HG02642 (cell line): ENCODE measurements around the gene NELFE.
A peak's percentile ranks its signal among the peaks of the same experiment; 100 is the strongest.
"Not testable (repeated sequence)": the region's sequence is repeated elsewhere in the genome, so short reads cannot be mapped to it uniquely, and the experiment has no call there.

Source experiments
- ATAC-seq: cut with Tn5 transposase; IDR thresholded peaks from one replicate; pipeline ENCODE4 v1.9.1; 2021; ENCODE audit warnings: mild to moderate bottlenecking; ENCODE audit not compliant: unreplicated experiment, poor library complexity

NELFE gene

DNA sequence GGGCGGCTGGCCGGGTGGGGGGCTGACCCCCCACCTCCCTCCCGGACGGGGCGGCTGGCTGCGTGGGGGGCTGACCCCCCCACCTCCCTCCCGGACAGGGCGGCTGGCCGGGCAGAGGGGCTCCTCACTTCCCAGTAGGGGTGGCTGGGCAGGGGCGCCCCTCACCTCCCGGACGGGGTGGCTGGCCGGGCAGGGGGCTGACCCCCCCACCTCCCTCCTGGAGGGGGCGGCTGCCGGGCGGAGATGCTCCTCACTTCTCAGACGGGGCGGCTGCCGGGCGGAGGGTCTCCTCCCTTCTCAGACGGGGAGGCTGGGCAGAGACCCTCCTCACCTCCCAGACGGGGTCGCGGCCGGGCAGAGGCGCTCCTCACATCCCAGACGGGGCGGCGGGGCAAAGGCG lies 17.3 kb upstream of the NELFE start:
- not testable (repeated sequence) for ATAC-seq

DNA sequence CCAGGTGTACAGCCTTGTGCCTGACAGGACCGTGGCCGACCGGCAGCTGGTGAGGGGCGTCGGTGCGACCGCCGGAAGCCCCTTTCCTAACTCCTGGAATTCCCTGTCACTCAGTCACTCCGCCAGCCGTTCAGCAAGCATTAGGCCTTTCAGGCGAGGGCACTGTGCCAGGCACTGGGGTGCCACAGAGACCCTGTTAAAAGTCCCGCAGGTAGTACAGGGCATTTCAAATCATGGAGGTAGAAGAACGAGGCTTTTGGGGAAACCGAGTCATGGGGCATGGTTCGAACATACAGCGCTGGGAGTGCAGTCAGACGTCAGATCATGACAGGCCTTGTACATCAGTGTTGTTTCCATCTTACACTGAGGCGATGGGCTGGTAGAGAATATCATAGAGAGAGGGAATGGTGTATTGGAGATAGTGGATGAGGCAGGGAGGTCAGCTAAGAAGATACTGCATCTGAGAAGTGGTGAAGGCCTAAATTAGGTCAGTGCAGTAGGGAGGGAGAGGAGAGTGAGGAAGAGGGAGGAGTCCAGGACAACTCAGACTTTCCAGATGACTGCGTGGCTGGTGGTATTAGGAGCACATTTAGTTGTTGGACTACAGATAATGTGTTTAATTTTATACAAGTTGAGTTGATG lies 14.1 kb upstream of the NELFE start:
- ATAC-seq = no peak

DNA sequence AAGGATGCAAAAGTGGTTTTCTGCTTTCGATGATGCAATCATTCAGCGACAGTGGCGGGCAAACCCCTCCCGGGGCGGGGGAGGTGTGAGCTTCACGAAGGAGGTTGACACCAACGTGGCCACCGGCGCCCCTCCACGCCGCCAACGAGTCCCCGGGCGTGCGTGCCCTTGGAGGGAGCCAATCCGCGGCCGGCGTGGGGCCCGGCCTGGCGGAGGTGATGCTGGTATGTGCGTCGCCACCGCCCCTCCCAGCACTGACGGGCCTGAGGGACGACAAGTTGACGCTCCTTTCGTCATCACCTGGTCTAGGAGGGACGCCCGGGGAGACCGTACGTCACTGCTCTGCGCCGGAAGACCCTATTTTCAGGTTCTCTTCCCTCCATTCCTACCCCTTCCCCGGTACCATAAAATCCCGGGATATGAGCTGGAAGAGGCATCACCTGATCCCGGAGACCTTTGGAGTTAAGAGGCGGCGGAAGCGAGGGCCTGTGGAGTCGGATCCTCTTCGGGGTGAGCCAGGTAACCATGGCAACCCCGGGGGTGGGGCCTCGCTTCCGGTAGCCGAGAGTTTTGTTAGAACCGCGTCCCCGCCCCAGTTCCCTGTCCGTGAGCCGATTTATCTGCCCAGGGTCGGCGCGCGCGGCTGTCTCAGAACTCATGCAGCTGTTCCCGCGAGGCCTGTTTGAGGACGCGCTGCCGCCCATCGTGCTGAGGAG lies 13.4 kb upstream of the NELFE start, which contains the start of gene DXO:
Gene DXO (minus strand): TSS at position 146 of the 716 bp plus-strand sequence. CDS start 463 bp downstream, outside the sequence.
- ATAC-seq = peak; percentile 90

- no peak for ATAC-seq
Observed at GRCh38 chr6:31971279-31971992, 12.7 kb upstream of the NELFE start.

DNA sequence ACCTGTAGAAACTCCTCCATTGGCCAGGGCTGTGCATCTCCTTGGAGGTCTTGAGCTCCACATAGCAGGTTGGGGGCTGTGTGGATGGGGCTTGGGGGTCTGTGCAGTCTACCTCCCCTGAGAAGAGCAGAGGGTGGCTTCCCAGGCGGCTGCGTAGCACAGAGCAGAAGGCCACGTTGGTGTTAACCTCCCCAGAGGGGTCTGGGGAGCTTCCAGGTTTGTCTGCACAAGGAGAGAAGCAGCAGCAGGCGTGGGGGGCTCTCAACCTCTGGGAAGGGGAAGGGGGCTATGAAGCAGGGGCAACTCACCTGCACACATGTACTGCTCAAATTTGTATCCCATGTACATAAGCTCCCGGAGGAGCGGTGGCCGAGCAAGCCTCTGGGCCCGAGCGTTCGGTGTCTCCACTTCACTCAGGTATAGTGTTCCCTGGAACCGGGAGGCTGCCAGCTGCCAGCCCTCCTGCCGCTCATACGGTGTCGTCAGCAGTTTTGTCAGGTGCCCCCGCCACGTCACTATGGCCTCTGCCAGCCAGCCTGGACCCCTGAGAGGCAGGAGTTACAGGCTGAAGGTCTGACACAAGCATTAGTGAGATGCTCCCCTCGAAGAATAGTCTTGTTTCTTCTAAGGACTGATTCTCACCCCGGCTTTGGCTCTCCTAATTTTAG lies 12.0 kb upstream of the NELFE start:
- no peak for ATAC-seq

DNA sequence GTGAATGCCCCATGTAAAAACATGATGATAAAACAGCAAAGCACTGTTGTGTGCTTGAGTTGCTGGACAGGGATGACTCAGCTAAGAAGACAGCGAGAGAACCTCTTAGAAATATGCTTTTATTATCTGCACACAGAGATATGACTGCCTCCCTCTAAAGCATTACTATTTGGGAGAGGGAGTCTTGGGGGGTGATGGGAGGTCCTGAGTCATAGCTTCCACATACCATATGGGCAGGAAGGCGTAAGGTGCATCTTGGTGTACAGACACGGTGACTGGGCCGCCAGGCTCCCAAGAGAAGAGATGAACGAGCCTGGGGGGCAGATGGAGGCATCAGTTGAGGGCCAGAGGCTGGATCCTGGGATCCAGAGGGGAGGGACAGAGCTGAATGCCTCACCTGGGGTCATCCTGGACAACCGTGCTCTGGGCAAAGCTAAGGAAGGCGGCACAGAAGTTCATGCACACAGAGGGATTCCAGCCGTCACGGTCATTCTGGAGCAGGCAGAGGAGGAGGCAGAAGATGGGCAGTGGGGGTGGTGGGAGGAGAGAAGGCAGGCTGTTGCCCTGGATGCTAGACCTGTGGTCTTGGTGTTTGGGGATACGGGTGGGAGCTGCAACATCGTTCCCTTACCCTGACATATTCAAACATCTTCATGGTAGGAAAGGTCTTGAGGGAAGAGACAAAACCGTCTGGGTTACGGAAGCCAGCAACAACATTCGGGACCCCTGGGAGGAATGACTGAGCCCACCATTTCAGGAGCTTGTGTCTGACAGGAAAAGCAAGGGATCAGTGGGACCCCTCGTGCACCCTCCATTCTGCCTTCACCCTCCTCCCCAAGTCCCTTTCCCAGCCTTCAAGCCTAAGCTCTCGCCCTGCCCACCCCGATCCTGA lies 11.2 kb upstream of the NELFE start:
- ATAC-seq = no peak

DNA sequence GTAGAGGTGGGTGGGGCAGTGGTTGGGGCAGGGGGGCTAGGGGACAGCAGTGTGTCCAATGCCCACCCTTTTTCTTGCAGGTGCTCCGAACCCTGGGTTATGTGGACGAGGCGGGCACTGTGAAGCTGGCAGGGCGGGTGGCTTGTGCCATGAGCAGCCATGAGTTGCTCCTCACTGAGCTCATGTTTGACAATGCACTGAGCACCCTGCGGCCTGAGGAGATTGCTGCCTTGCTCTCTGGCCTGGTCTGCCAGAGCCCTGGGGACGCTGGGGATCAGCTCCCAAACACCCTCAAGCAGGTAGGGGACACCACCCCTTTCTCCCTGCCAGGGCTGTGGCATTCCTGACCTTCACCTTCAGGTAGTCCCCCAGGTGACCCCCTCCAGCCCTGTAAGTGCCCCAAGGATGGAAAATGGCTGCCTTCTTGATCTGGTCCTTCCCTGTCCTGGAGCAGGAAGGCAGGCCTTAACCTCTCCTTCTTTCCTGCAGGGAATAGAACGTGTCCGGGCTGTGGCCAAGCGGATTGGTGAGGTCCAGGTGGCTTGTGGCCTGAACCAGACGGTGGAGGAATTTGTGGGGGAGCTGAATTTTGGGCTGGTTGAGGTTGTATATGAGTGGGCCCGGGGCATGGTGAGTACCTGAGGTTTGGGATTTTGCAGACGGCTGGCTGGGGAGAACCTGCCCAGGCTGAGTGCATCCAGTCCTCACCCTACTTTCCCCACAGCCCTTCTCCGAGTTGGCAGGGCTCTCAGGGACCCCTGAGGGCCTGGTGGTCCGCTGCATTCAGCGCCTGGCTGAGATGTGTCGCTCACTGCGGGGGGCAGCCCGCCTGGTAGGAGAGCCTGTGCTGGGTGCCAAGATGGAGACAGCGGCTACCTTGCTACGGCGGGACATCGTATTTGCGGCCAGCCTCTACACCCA lies 10.3 kb upstream of the NELFE start:
- no peak for ATAC-seq

- no peak for ATAC-seq
Observed at GRCh38 chr6:31968326-31968725, 9.6 kb upstream of the NELFE start.

DNA sequence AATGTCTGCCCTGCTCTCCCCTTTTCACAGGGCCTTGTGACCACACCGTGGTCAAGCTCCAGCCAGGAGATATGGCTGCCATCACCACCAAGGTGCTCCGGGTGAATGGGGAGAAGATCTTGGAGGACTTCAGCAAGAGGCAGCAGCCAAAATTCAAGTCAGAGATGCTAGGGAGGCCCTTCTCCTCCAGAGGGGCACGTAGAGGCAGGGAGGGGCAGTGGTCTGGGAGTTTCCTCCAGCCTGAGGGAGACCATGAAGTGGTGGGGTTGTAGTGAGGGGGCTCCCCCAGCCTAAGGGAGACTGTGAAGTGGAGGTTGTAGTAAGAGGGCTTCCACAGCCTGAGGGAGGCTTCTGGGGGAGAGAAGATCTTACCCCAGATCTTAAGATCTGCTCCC lies 9.2 kb upstream of the NELFE start:
- no peak for ATAC-seq

- no peak for ATAC-seq
Observed at GRCh38 chr6:31966997-31967925, 8.5 kb upstream of the NELFE start.

GRCh38 chr6:31966506-31966905 lies 7.7 kb upstream of the NELFE start:
- no peak for ATAC-seq

GRCh38 chr6:31965700-31966099 lies 6.9 kb upstream of the NELFE start:
- ATAC-seq = no peak

GRCh38 chr6:31963921-31964320 lies 5.2 kb upstream of the NELFE start:
- ATAC-seq = no peak

GRCh38 chr6:31961616-31962015 lies 2.8 kb upstream of the NELFE start:
- ATAC-seq = no peak

DNA sequence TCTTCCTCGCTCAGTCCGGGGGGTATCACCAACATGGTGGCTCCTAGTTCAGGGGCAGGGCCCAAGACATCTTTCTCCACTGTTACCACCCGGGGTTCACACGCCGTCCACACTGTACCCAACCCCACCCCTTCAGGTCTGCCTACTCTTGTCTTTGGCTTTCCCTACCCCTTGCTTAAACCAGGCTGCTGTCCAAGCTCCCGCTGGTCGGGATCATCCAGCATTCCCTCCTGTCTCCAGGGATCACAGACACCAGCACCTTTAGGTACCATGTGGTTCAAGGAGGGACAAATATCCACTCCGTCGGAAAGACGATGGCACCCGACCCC lies 395 bp downstream of the NELFE start:
- peak; percentile 10 for ATAC-seq

DNA sequence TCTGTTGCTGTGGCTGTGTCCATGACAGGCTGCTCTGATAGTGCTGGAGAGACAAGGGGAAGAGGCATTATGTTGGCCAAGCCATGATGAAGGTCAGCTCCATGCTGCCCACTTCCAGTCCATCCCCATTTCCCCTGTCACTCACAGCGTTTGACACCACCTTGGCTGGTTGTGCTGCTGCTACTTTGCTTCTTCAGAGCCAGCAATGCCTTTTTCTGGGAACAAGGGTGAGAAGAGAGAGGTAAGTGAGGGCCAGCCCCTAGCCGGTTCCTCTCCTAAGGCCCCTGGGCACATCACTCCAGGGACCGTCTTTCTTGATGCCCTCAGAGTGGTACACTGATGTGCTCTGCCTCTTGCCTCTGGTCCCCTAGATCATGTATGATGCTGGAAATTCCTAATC lies 2.0 kb downstream of the NELFE start:
- no peak for ATAC-seq

- ATAC-seq = no peak
Observed at GRCh38 chr6:31954511-31954910, 4.3 kb downstream of the NELFE start.

DNA sequence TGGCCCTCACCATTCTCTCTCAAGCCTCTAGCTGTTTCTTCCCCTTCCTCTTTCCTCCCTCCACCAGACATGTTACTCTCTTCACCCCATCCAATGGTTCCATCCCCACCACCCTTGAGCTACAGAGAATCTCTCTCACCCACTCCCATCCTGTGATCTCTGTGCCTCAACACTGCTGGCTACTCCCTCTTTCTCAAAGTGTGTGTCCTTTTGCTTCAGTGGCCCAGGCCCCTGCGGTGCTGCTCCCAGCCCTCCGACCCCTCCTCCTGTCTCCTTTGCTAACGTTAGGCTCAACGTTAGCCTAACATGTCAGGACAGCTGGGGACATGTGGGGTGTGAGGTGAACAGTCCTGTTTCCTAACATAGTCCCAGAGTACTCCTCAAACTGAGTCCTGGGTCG lies 5.9 kb downstream of the NELFE start:
- ATAC-seq = no peak
